Measurements from ENCODE around the gene SHISA7.

- TF ChIP-seq ZBTB44 (tag by site-specific recombination; IDR thresholded peaks at IDR 0.05) (no peak), BCL11B (tag by site-specific recombination; IDR thresholded peaks at IDR 0.05; ENCODE audit: low read depth) (no peak), CTCF (tag by site-specific recombination; IDR thresholded peaks at IDR 0.05) (no peak), ZNF645 (tag by site-specific recombination; IDR thresholded peaks at IDR 0.05) (no peak), KLF10 (tag by site-specific recombination; IDR thresholded peaks at IDR 0.05) (no peak), ZNF596 (tag by site-specific recombination; IDR thresholded peaks at IDR 0.05) (no peak), ZNF274 (IDR thresholded peaks at IDR 0.05; ENCODE audit: low read length) (no peak), ZNF274 (tag by site-specific recombination; IDR thresholded peaks at IDR 0.05; ENCODE audit: borderline replicate concordance) (no peak), ZNF239 (tag by site-specific recombination; IDR thresholded peaks at IDR 0.05) (no peak), ZNF37A (tag by site-specific recombination; IDR thresholded peaks at IDR 0.05) (no peak), ZBTB7A (tag by site-specific recombination; IDR thresholded peaks at IDR 0.05; ENCODE audit: low read depth) (no peak), ZNF24 (tag by site-specific recombination; IDR thresholded peaks at IDR 0.05) (no peak)
These were observed 9.8 kb downstream of the SHISA7 start for GRCh38 chr19:55433292-55433691.
